Occipital lobe (tissue), 2 donors: Measurements from ENCODE around the gene ADARB2. TPM values are rescaled to one million over a fixed set of nuclear protein-coding genes. Genes with fewer than 3 reads are reported as not detected.

ENCODE experiments used
- DNase-seq: peaks from one replicate; lab custom pipeline; 2025; lab: John Stamatoyannopoulos, UW
- total RNA-seq: library from RNA; depleted of rRNA; stranded (reverse); fragments of >200 nt; gene quantifications from one replicate; pipeline ENCODE4 v1.2.3, GENCODE V29; 2014

Gene ADARB2
- total RNA-seq, 1 donor from 2014 or later = 4.8 TPM

- no peak for DNase-seq
These were observed 233.0 kb downstream of the ADARB2 start for GRCh38 chr10:1504286-1504685.

DNA sequence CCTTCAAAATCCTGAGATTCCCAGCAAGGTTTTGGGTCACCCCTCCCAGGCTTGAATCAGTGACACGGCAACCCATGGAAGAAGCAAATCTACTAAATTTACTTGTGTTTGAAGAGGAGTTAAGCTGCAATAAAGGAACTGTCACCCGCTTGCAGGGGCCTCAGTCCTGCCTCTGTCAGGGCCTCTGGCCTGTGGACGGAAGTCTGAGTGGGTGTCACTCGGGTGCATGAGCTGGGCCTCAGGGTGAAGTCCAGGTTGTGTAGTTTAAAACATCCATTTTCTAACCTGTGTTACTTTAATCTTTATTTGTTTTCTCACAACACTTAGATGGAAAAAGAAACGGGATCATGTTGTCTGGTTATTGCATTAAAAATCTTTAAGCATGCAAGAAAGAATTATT lies 234.9 kb downstream of the ADARB2 start:
- DNase-seq = no peak

GRCh38 chr10:1499359-1499957 lies 237.9 kb downstream of the ADARB2 start:
- no peak for DNase-seq

DNA sequence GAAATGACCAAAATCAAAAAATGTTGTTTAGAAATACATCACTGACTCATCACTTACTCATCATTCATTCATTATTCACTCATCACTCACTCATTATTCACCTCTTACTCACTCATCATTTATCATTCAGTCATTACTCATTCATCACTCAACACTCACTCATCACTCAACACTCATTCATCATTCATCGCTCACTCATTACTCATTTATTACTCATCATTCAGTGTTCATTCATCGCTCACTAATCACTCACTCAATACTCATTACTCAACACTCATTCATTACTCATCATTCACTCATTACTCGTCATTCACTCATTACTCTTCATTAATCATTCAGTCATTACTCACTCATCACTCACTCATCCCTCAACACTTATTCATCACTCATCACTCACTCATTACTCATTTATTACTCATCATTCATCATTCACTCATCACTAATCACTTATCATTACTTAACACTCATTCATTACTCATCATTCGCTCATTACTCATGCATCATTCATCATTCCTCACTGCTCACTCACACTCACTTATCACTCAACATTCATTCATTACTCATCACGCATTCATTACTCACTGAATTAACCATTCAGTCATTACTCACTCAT lies 238.5 kb downstream of the ADARB2 start:
- DNase-seq = no peak

GRCh38 chr10:1495915-1496517 lies 241.3 kb downstream of the ADARB2 start:
- DNase-seq = no peak

- no peak for DNase-seq
These were observed 244.7 kb downstream of the ADARB2 start for GRCh38 chr10:1492641-1493040.

GRCh38 chr10:1491901-1492300 lies 245.4 kb downstream of the ADARB2 start:
- no peak for DNase-seq

- DNase-seq = no peak
These were observed 247.5 kb downstream of the ADARB2 start for GRCh38 chr10:1489801-1490200.

DNA sequence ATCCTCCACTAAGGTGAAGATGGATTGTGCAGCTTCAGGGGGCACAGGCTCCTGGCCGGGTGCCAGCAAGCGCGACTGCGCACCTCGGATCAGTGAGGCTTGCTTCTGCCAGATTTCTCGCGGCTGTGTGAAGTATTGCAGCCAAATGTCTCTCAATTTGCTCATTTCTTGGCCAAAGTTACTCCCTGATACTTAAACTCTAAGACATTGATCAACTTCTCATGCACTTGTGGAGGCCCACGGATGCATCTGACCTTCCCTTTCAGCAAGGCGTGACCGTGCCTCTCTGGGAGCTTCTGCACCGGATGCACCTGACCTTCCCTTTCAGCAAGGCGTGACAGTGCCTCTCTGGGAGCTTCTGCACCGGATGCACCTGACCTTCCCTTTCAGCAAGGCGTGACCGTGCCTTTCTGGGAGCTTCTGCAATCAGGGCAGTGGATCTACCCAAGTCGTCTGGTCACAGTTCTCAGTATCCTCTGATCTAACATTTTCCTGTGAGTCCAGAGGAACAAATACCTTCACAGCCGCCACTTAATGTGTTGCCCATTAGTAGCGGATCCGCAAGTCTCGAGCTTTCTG lies 248.3 kb downstream of the ADARB2 start:
- DNase-seq = no peak

- no peak for DNase-seq
These were observed 250.3 kb downstream of the ADARB2 start for GRCh38 chr10:1486841-1487687.

- no peak for DNase-seq
These were observed 252.0 kb downstream of the ADARB2 start for GRCh38 chr10:1485357-1485756.

GRCh38 chr10:1483826-1484225 lies 253.5 kb downstream of the ADARB2 start:
- DNase-seq = no peak

GRCh38 chr10:1483246-1483645 lies 254.1 kb downstream of the ADARB2 start:
- no peak for DNase-seq

DNA sequence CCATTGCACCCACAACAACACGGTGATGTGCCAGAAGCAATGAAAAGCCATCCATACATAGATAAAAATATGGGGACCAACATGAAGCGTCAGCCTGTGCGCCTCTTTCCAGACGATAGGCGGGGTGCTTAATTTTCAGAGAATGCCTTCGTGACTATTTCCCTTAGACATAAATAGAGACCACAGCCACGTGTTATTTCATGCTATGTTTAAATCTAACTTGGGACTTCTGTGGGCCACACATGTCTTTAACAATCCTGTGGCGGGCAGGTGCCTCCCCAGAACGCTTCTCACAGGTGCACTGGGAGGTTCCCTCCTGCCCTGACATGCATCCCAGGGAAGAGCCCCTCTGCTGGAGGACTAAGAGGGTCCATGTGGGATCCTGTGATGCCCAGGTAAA lies 259.7 kb downstream of the ADARB2 start:
- DNase-seq = no peak

GRCh38 chr10:1476455-1476803 lies 260.9 kb downstream of the ADARB2 start:
- no peak for DNase-seq

- no peak for DNase-seq
These were observed 261.4 kb downstream of the ADARB2 start for GRCh38 chr10:1475771-1476454.

GRCh38 chr10:1475098-1475591 lies 262.2 kb downstream of the ADARB2 start:
- DNase-seq = no peak

GRCh38 chr10:1474376-1475097 lies 262.8 kb downstream of the ADARB2 start:
- DNase-seq = no peak

DNA sequence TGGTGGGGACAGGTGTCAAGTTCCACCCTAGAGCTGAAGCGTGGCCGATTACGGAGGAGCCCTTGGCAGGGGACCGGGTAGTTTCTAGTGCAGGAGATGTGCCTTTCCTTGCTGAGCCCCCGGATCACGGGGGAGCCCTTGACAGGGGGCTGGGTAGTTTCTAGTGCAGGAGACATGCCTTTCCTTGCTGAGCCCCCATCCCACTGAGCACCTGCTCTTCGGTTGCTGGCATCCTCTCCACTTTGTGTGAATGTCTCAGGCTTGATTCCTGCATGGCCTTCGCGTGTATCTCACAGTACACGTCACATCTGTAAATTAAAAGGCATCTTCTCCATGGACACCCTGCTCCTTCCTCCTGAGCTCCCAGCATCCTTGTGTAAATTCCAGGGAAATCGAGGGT lies 263.5 kb downstream of the ADARB2 start:
- DNase-seq = no peak

DNA sequence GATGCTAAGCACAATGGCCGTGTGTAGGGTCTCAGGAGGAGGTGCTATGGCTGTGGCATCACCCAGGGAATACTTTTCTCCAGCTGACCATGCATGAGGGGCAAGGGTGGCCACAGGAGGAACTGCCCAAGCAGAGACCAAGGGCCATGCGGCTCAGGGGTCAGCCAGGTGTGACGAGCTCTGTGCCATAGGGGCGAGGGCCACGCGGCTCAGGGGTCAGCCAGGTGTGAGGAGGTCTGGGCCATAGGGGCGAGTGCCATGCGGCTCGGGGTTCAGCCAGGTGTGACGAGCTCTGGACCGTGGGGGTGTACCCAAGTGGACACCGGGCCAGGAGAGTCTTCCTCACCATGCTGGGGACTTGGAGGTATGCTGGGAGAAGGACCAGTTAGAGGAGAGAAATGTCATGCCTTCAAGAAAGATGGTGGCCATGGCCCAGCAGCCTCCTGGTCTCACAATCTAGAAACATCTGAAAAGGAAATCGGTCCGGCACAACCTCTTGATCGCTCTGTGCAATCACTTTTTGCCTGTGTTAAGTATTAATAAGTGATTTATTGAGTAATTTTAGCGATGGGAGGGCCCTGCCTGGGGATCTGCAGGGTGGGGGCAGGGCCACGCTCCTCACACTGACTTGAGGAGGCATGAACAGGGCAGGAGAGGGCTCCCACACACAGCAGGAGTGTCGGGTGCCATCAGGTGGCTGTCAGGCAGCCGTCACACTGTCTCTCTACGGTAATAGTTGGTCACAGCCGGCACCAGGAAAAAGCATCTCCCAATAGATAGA lies 265.0 kb downstream of the ADARB2 start:
- no peak for DNase-seq
